HCT116 (cell line): ENCODE results near the gene CENPF.

Experiments used
- CEBPB ChIP-seq: IDR thresholded peaks from 2 replicates; pipeline ENCODE4 v1.6.1; 2012; ENCODE audit warnings: low read depth
- CTCF ChIP-seq, 3 experiments: fragments of 200-600 bp in 1 of 3; sonication (generic) in 1 of 3; IDR thresholded peaks in 2 of 3; conservative IDR thresholded peaks in 1 of 3; 2 replicates each; pipeline ENCODE4 v1.5.1; 2012 to 2017; ENCODE audit warnings: low read depth in 2 of 3, low read length in 2 of 3, antibody characterized with exemption in 1 of 3, borderline replicate concordance in 1 of 3, control low read depth in 1 of 3, mild to moderate bottlenecking in 1 of 3, mixed read lengths in 1 of 3, mixed run types in 1 of 3, moderate library complexity in 1 of 3; ENCODE audit not compliant: insufficient read depth in 1 of 3
- EZH2 ChIP-seq: fragments of 200-600 bp; sonication (generic); IDR thresholded peaks from 2 replicates; pipeline ENCODE4 v1.6.1; 2017; ENCODE audit warnings: antibody characterized with exemption, mixed run types
- EZH2phosphoT487 ChIP-seq: fragments of 200-600 bp; IDR thresholded peaks from 2 replicates; pipeline ENCODE4 v1.6.1; 2018; ENCODE audit warnings: antibody characterized with exemption, borderline replicate concordance
- FOSL1 ChIP-seq: IDR thresholded peaks from 2 replicates; pipeline ENCODE4 v1.6.1; 2012; ENCODE audit warnings: low read depth
- JUND ChIP-seq: IDR thresholded peaks from 2 replicates; pipeline ENCODE4 v1.6.1; 2012
- POLR2A ChIP-seq: IDR thresholded peaks from 2 replicates; pipeline ENCODE4 v1.7.0; 2011; ENCODE audit warnings: borderline replicate concordance; ENCODE audit not compliant: insufficient read depth, insufficient read length; ENCODE audit errors: extremely low read depth
- POLR2AphosphoS5 ChIP-seq: IDR thresholded peaks from 2 replicates; pipeline ENCODE4 v1.6.1; 2011; ENCODE audit warnings: mild to moderate bottlenecking, low read depth, low read length, moderate library complexity
- REST ChIP-seq: IDR thresholded peaks from 2 replicates; pipeline ENCODE4 v1.6.1; 2012; ENCODE audit warnings: low read depth
- SRF ChIP-seq: IDR thresholded peaks from 2 replicates; pipeline ENCODE4 v1.6.1; 2012; ENCODE audit warnings: low read depth
- TF ChIP-seq, protein P1 (sequence below): IDR thresholded peaks from 2 replicates; pipeline ENCODE4 v1.6.1; 2012

- TF ChIP-seq JUND (no peak), EZH2 (no peak), CTCF (IDR thresholded peaks at IDR 0.05 in 2 of 3, conservative IDR thresholded peaks at IDR 0.05 in 1 of 3; ENCODE audit: borderline replicate concordance in 1 of 3, insufficient read depth in 1 of 3, low read depth in 2 of 3, low read length in 2 of 3) (no peak), POLR2A (no peak), FOSL1 (no peak), EZH2phosphoT487 (no peak), REST (no peak), CEBPB (no peak), SRF (no peak), POLR2AphosphoS5 (no peak)
- TF ChIP-seq, protein P1, sequence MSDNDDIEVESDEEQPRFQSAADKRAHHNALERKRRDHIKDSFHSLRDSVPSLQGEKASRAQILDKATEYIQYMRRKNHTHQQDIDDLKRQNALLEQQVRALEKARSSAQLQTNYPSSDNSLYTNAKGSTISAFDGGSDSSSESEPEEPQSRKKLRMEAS, result no peak
Observed at GRCh38 chr1:214593158-214593557, 9.8 kb upstream of the CENPF start.
